Suppressor macrophage treated with lipopolysaccharide for 4 hours (primary cell): ENCODE measurements around the gene LST1.

ENCODE experiments used
- DNase-seq: peaks from one replicate; pipeline ENCODE4 v3.0.0-alpha.2; 2020

Gene LST1

GRCh38 chr6:31586008-31586407 is at the start of gene LST1:
Gene LST1 (plus strand): TSS chr6:31586277. CDS start chr6:31587300, 1,023 bp downstream.
- DNase-seq: peak; percentile 70

- DNase-seq: no peak
These were observed 47.2 kb upstream of the LST1 start for GRCh38 chr6:31538805-31539400.

- DNase-seq: no peak
These were observed 45.4 kb upstream of the LST1 start for GRCh38 chr6:31540640-31541039.

- peak; percentile 68 for DNase-seq
These were observed 44.9 kb upstream of the LST1 start for GRCh38 chr6:31541059-31541657.

GRCh38 chr6:31541658-31542521 is 44.2 kb upstream of the LST1 start, which contains the start of gene DDX39B:
Gene DDX39B (minus strand): TSS chr6:31542003. CDS start chr6:31540532, 1,471 bp downstream.
- peak; percentile 98 for DNase-seq

GRCh38 chr6:31543639-31544038 is 42.4 kb upstream of the LST1 start:
- no peak for DNase-seq

GRCh38 chr6:31544676-31545075 is 41.4 kb upstream of the LST1 start:
- no peak for DNase-seq

GRCh38 chr6:31545291-31545690 is 40.8 kb upstream of the LST1 start:
- DNase-seq: no peak

- peak; percentile 85 for DNase-seq
These were observed 39.6 kb upstream of the LST1 start, which contains the start of gene ATP6V1G2 for GRCh38 chr6:31546339-31546957. Gene ATP6V1G2 (minus strand): TSS chr6:31546608. CDS start chr6:31546559, 49 bp downstream.

GRCh38 chr6:31546958-31547726 is 38.9 kb upstream of the LST1 start, which contains the start of gene NFKBIL1:
Gene NFKBIL1 (plus strand): TSS chr6:31547608. CDS start chr6:31547695, 87 bp downstream.
- peak; percentile 97 for DNase-seq

GRCh38 chr6:31547727-31548543 is 38.1 kb upstream of the LST1 start:
- peak; percentile 55 for DNase-seq

- DNase-seq: no peak
These were observed 37.6 kb upstream of the LST1 start for GRCh38 chr6:31548544-31548873.

GRCh38 chr6:31551371-31551770 is 34.7 kb upstream of the LST1 start:
- peak; percentile 90 for DNase-seq

- no peak for DNase-seq
These were observed 29.8 kb upstream of the LST1 start for GRCh38 chr6:31556307-31556706.

GRCh38 chr6:31557443-31558317 is 28.4 kb upstream of the LST1 start:
- no peak for DNase-seq

- DNase-seq: no peak
These were observed 27.8 kb upstream of the LST1 start for GRCh38 chr6:31558318-31558625.

- peak; percentile 95 for DNase-seq
These were observed 27.2 kb upstream of the LST1 start for GRCh38 chr6:31558631-31559500.

GRCh38 chr6:31559606-31559957 is 26.5 kb upstream of the LST1 start:
- no peak for DNase-seq

GRCh38 chr6:31559958-31560696 is 25.9 kb upstream of the LST1 start:
- peak; percentile 67 for DNase-seq
